ENCODE results near the gene SWT1. TPM values are rescaled to one million over a fixed set of nuclear protein-coding genes. Genes with fewer than 3 reads are reported as not detected.

Gene SWT1
- total and polyA plus RNA-seq, 9 of the 15 experiments (the other 6 are each of a cell fraction or from before 2014, with no cell fraction given): 1.5 to 3.4 (median 2.3) TPM

- TF ChIP-seq HDAC6 (IDR thresholded peaks at IDR 0.05; ENCODE audit: low read depth, low read length): no peak
- TF ChIP-seq TEAD2 (tag; IDR thresholded peaks at IDR 0.05): no peak
- no peak for TF ChIP-seq ID3 (CRISPR knock-in tag; IDR thresholded peaks at IDR 0.05)
- TF ChIP-seq ID3 (tag; IDR thresholded peaks at IDR 0.05): no peak
- no peak for TF ChIP-seq THRB (CRISPR knock-in tag; conservative IDR thresholded peaks at IDR 0.05)
- 0 out of 2 replicates have a peak, but pooled peaks have one; percentile 39 for TF ChIP-seq IRF1 (CRISPR knock-in tag; IDR thresholded peaks at IDR 0.05; ENCODE audit: borderline replicate concordance)
- TF ChIP-seq EP300 (IDR thresholded peaks at IDR 0.05; ENCODE audit: low read length): no peak
- TF ChIP-seq MITF (IDR thresholded peaks at IDR 0.05): no peak
- no peak for TF ChIP-seq HMG20B (CRISPR knock-in tag; IDR thresholded peaks at IDR 0.05)
- no peak for TF ChIP-seq HDGF (IDR thresholded peaks at IDR 0.05)
- no peak for TF ChIP-seq FOXP4 (CRISPR knock-in tag; IDR thresholded peaks at IDR 0.05; ENCODE audit: borderline replicate concordance)
- TF ChIP-seq SUPT5H (IDR thresholded peaks at IDR 0.05): peak; percentile 22; the same call in 1 of the 2 replicates
- TF ChIP-seq POLR2B (IDR thresholded peaks at IDR 0.05; ENCODE audit: low read depth, partially characterized antibody): peak; percentile 57
- TF ChIP-seq TAF7 (tag; IDR thresholded peaks at IDR 0.05): no peak
- TF ChIP-seq PRMT5 (CRISPR knock-in tag; IDR thresholded peaks at IDR 0.05): no peak
- TF ChIP-seq FOXJ2 (tag; IDR thresholded peaks at IDR 0.05): no peak
- no peak for TF ChIP-seq SMAD3 (CRISPR knock-in tag; conservative IDR thresholded peaks at IDR 0.05)
- no peak for TF ChIP-seq SLC30A9 (CRISPR knock-in tag; IDR thresholded peaks at IDR 0.05)
- TF ChIP-seq CCNT2 (IDR thresholded peaks at IDR 0.05; ENCODE audit: borderline replicate concordance, extremely low read depth, insufficient read length, low read depth, low read length): no peak
- TF ChIP-seq NFYB (IDR thresholded peaks at IDR 0.05; ENCODE audit: extremely low read depth, insufficient read length): no peak
- no peak for TF ChIP-seq ARID3B (CRISPR knock-in tag; IDR thresholded peaks at IDR 0.05; ENCODE audit: borderline replicate concordance)
These were observed 839 bp downstream of the SWT1 start (continued) for GRCh38 chr1:185157599-185158412.
